22Rv1 (cell line): ENCODE data around the gene SSC4D.

Experiments used
- ZFX ChIP-seq: fragments of 450-650 bp; IDR thresholded peaks from 2 replicates; pipeline ENCODE4 v1.6.1; 2017; ENCODE audit warnings: antibody characterized with exemption, borderline replicate concordance
- TF ChIP-seq, protein P1 (sequence below): fragments of 450-650 bp; IDR thresholded peaks from 2 replicates; pipeline ENCODE4 v1.5.1; 2017; ENCODE audit warnings: mild to moderate bottlenecking

DNA sequence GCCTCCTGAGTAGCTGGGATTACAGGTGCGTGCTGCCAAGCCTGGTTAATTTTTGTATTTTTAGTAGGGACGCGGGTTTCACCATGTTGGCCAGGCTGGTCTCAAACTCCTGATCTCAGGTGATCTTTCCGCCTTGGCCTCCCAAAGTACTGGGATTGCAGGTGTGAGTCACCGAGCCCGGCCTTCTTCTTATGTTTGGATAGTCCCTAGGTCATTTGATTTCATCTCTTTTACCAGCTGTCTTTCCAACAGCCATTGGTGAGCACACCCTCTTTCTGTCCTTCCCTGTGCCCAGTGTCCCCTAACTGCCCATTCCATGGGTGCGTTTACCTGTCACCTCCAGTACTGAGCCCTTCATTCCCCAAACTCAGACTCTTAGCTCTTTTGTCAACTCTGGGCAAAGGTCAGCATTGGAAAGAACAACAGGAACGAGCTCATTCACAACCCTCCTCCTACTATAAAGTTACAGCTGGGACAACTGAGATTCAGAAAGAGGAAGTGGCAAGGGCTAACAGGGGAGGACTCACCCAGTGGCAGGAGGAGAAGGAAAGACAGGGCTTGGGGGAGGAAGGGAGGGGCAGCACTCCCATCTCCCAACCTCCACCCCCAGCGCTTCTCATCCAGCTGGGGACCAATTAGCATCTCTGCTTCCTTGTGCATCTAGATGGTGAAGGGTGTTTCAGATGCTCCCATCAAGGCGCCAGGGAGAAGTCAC lies 5.6 kb downstream of the SSC4D start:
- TF ChIP-seq, protein P1, sequence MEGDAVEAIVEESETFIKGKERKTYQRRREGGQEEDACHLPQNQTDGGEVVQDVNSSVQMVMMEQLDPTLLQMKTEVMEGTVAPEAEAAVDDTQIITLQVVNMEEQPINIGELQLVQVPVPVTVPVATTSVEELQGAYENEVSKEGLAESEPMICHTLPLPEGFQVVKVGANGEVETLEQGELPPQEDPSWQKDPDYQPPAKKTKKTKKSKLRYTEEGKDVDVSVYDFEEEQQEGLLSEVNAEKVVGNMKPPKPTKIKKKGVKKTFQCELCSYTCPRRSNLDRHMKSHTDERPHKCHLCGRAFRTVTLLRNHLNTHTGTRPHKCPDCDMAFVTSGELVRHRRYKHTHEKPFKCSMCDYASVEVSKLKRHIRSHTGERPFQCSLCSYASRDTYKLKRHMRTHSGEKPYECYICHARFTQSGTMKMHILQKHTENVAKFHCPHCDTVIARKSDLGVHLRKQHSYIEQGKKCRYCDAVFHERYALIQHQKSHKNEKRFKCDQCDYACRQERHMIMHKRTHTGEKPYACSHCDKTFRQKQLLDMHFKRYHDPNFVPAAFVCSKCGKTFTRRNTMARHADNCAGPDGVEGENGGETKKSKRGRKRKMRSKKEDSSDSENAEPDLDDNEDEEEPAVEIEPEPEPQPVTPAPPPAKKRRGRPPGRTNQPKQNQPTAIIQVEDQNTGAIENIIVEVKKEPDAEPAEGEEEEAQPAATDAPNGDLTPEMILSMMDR = no peak
- TF ChIP-seq ZFX = no peak
